HG03439 (cell line): Measurements from ENCODE around the gene LIM2.
"Not testable (repeated sequence)": the region's sequence is repeated elsewhere in the genome, so short reads cannot be mapped to it uniquely, and the experiment has no call there.

Source experiments
- ATAC-seq: cut with Tn5 transposase; IDR thresholded peaks from one replicate; pipeline ENCODE4 v1.9.1; 2021; ENCODE audit warnings: mild to moderate bottlenecking, moderate library complexity; ENCODE audit not compliant: unreplicated experiment

Gene LIM2, protein sequence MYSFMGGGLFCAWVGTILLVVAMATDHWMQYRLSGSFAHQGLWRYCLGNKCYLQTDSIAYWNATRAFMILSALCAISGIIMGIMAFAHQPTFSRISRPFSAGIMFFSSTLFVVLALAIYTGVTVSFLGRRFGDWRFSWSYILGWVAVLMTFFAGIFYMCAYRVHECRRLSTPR

DNA sequence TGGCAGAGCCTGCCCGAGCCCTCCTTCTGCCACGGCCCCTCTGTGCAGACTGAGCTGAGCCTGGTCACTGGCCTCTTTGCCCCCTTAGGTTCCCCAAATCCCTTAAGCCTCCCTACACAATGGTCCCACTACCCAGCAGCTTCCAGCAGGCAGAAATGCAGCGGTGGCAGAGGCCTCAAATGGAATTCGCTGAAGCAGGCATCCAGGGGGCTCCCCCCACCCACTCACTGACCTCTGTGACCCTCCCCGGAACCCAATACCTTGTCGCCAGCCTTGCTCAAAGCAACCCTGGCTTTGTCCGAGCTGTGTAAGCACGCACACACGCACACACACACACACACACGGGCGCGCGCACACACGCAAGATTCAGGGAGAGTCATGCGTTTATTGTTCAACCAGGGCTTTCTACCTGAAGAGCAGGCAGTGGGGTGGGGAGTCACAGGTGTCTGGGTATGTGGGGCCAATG is at the start of gene LIM2:
Gene LIM2, minus strand, starts transcription at position 51 of the 466 bp plus-strand sequence. CDS start 531 bp downstream, outside the sequence.
- ATAC-seq, result no peak

DNA sequence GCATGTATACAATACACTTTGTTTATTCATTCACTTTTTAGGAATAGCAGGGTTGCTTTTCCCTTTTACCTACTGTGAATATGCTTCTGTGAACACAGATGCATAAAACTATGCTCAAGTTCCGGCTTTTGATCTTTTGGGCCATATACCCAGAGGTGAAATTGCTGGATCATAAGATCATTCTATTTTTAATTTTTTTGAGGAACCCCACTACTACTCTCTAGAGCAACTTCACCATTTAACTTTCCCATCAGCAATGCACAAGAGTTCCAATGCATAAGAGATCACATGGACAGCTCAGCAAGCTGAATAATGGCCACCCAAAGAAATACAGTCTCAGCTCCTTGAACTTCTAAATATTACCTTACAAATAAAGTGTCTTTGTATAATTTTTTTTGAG is 46.7 kb upstream of the LIM2 start:
- no peak for ATAC-seq

DNA sequence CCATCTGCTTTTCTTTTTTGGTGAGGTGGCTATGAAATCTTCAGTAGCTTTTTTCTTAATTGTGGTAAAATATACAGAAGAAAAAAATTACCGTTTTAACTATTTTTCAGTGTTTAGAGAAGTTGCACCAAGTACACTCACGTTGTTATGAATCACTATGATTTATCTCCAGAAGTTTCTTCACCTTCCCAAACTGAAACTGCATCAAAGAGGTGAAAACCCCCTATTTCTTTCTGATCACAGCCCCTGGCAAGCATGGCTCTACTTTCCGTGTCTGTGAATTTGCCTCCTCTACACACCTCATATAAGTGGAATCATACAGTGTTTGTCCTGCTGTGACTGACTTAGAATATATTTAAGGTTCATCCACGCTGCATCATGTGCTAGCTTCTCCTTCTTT is 45.3 kb upstream of the LIM2 start:
- no peak for ATAC-seq

DNA sequence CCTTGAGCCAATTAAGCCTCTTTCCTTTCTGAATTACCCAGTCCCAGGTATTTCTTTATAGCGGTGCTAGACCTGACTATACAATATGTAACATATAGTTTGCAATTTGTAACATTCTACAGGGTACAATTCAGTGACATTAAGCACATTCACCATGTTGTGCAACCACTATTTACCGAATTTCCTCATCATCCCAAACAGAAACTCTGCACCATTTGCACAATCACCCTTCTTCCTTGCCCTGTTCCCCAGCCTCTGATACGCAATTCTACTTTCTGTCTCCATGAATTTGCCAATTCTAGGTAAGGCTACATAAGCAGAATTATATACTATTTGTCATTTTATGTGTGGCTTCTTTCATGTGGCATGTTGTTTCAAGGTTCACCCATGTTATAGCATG is 43.4 kb upstream of the LIM2 start:
- ATAC-seq, result no peak

DNA sequence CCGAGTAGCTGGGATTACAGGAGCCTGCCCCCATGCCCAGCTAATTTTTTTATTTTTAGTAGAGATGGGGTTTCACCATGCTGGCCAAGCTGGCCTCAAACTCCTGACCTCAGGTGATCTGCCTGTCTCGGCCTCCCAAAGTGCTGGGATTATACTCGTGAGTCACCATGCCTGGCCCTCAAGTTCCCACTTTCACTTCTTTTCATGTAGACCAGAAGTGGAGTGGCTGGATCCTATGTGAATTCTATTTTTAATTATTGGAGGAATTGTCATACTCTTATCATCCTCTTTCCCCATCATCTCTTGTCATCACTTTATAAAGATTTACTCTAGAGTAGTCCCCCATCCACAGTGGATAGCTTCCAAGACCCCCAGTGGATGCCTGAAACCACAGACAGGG is 42.4 kb upstream of the LIM2 start:
- no peak for ATAC-seq

DNA sequence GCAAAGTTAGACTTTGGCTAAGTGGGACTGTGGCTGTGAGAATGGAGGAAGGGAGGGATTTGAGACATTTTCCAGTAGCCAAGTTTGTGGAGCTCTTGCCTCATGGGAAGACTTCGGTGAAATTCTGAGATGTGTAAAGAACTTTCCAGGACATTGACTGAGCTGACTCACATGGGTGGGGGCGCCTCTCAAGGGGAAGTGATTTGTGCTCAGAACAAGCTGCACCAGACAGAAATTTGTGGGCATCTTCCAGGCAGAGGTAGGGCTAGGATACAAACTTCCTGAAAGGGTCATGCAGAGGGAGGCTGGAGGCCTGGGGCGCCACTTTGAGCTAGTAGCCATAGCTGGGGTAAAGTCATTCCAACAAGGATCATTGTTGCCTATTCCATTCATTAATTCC is 39.4 kb upstream of the LIM2 start:
- no peak for ATAC-seq

DNA sequence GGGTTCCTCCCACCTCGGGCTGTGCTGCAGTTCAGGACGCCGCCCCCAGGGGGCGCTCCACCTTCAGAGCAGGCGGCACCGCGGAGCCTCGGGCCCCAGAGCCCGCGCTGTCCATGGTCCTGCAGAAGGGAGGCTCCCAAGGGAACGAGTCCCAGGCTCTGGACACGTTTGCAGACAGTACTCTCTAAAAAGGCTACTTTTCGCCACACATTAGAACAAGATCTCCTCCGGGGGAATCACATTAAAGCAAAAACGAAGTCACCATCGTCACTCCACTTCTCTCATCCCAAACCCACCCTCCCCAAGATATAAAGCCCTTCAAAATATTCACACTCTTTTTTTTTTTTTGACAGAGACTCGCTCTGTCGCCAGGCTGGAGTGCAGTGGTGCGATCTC is 34.3 kb upstream of the LIM2 start:
- ATAC-seq, result no peak

- ATAC-seq, result no peak
Observed at GRCh38 chr19:51421229-51422052, 33.7 kb upstream of the LIM2 start.

GRCh38 chr19:51420511-51420910 is 32.7 kb upstream of the LIM2 start:
- ATAC-seq, result not testable (repeated sequence)

DNA sequence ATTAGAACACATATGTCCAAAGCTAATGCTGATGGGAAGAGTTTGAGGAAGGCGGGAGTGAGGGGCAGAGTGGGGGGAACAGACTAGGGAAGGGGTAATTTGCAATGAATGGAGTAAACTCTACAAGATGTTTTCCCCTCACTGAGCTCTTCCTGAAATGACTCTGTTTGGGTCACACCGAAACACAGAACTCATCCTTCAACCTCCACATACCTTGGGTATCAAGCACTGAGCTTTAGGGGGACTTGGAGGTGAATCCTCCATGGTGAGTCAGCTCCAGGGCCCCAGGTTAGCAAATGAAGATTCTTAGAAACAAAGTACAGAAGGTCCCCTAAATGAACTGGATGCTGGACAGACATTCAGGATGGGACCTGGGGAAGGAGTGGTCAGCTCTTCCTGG is 30.9 kb upstream of the LIM2 start:
- ATAC-seq, result no peak

- ATAC-seq, result no peak
Observed at GRCh38 chr19:51417810-51418157, 30.0 kb upstream of the LIM2 start.

DNA sequence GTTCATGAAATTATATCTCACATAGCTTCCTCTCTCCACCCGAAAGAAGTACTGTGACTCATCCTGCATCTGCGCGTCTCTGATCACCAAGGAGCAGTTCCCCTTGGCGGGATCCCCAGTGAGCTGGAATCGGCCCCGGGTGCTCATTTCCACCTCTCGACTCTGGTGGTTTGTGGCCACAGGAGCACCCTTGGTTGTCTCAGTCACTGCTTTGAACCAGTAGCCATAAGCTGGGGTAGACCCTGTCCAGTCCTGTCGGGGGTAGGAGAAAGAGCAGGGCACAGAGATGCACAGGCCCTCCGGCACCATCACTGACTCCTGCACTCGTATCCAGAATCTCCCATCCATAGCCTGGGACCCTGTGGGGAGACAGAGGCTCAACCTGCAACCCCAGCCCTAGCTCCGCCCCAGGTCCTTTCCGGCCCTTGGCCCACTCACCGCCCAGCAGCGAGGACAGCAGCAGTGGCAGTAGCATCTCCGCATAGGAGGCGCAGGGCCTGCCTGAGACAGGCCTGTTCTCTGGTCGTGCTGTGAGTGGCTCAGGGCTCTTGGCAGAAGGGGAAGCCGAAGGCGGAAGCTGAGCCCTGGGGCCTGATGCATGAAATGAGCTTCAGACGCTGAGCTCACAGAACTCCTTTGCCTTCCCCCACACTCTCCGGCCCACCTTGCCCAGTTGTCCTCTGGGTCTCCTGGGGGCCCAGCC is 29.5 kb upstream of the LIM2 start, which contains the start of gene SIGLEC10:
Gene SIGLEC10, minus strand, starts transcription at position 536 of the 703 bp plus-strand sequence. Its CDS starts 61 bp downstream, at position 475.
- no peak for ATAC-seq

GRCh38 chr19:51416422-51416821 is 28.6 kb upstream of the LIM2 start:
- not testable (repeated sequence) for ATAC-seq

DNA sequence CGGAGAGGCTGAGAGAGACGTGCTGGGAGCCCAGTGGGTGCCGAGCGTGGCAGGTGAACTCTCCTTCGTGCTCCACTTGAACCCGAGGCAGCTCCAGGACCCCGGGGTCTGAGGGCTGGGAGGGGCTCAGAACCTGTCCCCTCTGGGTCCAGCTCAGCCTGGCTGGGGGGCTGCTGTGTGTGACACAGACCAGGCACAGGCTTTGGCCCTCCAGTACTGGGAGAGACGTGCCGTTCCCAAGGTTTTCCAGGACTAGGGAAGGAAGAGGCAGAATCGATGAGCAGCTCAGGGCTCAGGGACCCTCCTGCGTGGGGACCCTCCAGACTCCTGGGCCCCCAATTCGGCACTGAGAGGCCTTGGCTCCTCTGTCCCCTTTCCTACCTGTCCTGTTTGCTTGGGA is 27.4 kb upstream of the LIM2 start:
- ATAC-seq, result no peak

DNA sequence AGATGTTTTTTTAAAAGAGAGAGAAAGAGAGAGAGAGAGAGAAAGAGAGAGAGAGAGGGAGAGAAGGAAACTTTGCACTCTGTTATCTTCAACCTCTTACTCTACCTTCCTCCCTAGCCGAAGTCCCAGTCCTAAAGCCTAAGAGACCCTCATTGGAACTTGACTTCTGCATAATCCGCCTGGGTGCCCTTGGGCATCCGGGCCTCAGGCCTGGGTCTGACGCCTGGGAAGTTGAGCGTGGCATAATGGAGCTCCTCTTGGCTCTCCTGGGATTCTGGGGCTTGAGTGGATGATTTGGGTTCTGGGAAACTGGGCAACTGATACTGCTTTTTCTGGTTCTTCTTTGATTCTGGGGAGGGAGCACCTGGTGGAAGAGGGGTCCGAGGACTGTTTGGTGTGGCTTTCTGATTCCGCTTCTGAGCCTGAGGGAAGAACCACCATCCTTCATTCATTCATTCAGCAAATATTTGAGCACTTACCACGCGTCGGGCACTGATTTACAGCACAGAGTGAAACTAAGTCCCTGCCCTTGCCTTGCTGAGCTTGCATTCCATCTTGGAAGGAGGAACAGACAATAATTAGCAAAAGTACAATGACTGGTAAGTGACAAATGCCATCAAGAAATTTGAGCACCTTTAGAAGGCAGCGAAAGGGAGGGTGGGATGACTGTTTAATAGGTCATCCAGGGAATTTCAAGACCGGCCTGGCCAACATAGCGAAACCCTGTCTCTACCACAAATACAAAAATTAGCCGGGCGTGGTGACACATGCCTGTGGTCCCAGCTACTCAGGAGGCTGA is 23.4 kb upstream of the LIM2 start:
- ATAC-seq, result no peak

DNA sequence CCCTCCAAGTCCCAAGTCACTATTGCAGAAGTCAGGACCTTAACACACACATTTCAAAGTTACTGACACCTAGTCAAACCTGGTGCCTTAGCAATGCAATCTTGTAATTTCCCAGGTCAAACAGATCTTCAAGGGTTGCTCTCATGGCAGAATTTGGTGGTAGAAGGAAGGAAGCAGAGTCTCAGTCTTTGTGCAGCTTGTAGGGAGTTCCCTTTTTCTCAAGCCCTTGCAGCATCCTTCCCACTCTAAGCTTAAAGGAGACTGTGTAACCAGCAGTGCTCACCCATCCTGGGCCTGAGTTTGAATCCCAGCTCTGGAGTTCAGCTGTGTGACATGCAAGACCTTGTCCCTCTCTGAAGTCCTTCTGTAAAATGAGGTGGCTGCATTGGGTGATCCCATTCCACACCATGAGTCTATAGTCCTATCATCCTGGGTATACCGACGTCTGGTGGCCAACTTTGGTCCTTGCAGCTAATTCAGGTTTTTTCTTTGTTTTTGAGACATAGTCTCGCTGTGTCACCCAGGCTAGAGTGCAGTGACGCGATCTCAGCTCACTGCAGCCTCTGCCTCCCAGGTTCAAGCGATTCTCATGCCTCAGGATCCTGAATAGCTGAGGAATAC is 19.8 kb upstream of the LIM2 start:
- ATAC-seq, result no peak

GRCh38 chr19:51402117-51402516 is 14.3 kb upstream of the LIM2 start:
- ATAC-seq, result no peak

DNA sequence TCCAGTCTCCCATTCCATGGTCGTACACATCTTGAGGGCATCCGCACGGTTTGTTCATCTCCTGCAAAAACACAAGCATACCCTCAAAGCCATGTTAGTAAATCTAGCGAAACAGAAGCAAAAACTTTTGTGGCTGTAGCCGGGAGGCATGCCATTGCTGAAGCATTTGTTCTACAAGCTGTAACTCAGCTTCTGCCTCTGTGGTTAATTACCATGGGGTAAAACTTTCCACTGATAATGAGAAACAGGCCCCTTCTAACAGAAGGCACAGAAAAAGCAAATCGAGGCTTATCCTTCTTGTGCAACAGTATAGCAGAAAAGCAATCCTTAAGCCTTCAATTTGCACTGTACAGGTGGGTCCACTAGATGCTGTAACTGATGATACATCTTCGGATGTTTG is 12.2 kb upstream of the LIM2 start:
- not testable (repeated sequence) for ATAC-seq

- no peak for ATAC-seq
Observed at GRCh38 chr19:51399231-51399630, 11.5 kb upstream of the LIM2 start.

GRCh38 chr19:51398096-51398704 is 10.4 kb upstream of the LIM2 start:
- no peak for ATAC-seq
